ENCODE results near the gene MPL.
A peak's percentile ranks its signal among the peaks of the same experiment; 100 is the strongest.

MPL gene

DNA sequence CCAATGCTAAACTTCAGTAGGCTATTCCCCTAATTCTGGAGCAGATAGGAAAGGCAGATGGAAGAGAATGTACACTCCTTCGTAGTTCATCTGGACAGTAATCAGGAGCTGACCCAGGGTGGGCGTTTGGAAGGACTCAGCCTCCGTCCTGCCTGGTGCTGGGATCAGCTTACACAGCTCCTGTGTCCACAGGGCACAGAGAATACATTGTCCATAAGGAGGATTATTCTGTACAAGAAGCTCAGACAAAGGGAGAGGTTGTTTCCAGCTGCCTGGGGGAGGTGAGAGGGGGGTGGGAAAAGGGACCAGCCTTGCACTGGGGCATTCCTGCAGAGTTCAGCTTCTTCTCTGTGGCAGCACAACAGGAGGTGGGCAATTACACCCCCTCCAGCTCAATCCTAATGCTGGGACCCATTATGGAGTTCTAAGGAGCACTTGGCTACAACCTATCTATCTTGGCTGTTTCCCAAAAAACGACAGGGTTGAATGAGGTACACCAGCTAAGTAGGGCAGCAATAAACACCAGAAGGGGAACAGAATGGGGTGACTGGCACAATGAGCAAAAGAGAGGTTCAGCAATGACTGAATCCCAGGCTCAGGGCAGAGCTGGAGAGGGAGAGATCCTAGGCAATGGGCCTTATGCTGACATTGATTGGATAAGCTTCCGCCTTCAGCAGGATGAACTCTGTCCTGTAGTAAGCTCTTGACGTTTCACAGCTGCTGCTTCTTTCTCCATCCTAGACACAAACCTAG is 44.6 kb downstream of the MPL start:
- DNase-seq (ENCODE audit: extremely low read depth, low read depth) = no peak
- TF ChIP-seq CTCF (IDR thresholded peaks at IDR 0.05; ENCODE audit: low read depth, low read length, missing control alignments) = no peak
- H3K4me3 ChIP-seq (replicated peaks; ENCODE audit: low read depth, low read length) = no peak overlapping the region

DNA sequence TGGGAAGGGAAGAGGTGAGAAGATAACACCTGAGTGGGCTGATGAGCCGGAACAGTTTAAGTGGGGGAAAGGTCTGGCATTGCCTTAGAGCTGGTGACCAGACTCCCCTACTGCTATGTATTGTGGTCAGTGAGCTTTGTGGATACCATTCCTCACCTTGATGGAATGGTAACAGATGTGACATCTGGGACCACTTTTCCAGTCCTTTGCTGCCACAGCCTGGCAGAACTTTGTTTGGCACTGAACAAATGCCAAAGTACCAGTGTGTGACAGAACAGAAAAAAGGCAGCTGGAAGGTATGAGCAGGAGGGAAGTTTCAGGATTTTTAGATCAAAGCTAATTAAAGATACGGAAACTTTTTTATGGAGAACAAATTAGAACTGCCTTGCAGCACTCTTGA is 45.8 kb downstream of the MPL start:
- H3K4me3 ChIP-seq (replicated peaks; ENCODE audit: low read depth, low read length) = no peak overlapping the region
- no peak for DNase-seq (ENCODE audit: extremely low read depth, low read depth)
- TF ChIP-seq CTCF (IDR thresholded peaks at IDR 0.05; ENCODE audit: low read depth, low read length, missing control alignments) = peak; percentile 17

GRCh38 chr1:43386676-43387075 is 49.1 kb downstream of the MPL start:
- no peak for DNase-seq (ENCODE audit: extremely low read depth, low read depth)
- no peak for TF ChIP-seq CTCF (IDR thresholded peaks at IDR 0.05; ENCODE audit: low read depth, low read length, missing control alignments)
- H3K4me3 ChIP-seq (replicated peaks; ENCODE audit: low read depth, low read length) = no peak overlapping the region

- no peak for DNase-seq (ENCODE audit: extremely low read depth, low read depth)
- H3K4me3 ChIP-seq (replicated peaks; ENCODE audit: low read depth, low read length) = peak overlapping the region; percentile 73; the same call in 1 of the 2 replicates
- no peak for TF ChIP-seq CTCF (IDR thresholded peaks at IDR 0.05; ENCODE audit: low read depth, low read length, missing control alignments)
Measured at GRCh38 chr1:43387976-43388599, 50.5 kb downstream of the MPL start.

GRCh38 chr1:43388613-43389012 is 51.0 kb downstream of the MPL start:
- no peak for DNase-seq (ENCODE audit: extremely low read depth, low read depth)
- peak overlapping the region; percentile 73 for H3K4me3 ChIP-seq (replicated peaks; ENCODE audit: low read depth, low read length)
- TF ChIP-seq CTCF (IDR thresholded peaks at IDR 0.05; ENCODE audit: low read depth, low read length, missing control alignments) = no peak

DNA sequence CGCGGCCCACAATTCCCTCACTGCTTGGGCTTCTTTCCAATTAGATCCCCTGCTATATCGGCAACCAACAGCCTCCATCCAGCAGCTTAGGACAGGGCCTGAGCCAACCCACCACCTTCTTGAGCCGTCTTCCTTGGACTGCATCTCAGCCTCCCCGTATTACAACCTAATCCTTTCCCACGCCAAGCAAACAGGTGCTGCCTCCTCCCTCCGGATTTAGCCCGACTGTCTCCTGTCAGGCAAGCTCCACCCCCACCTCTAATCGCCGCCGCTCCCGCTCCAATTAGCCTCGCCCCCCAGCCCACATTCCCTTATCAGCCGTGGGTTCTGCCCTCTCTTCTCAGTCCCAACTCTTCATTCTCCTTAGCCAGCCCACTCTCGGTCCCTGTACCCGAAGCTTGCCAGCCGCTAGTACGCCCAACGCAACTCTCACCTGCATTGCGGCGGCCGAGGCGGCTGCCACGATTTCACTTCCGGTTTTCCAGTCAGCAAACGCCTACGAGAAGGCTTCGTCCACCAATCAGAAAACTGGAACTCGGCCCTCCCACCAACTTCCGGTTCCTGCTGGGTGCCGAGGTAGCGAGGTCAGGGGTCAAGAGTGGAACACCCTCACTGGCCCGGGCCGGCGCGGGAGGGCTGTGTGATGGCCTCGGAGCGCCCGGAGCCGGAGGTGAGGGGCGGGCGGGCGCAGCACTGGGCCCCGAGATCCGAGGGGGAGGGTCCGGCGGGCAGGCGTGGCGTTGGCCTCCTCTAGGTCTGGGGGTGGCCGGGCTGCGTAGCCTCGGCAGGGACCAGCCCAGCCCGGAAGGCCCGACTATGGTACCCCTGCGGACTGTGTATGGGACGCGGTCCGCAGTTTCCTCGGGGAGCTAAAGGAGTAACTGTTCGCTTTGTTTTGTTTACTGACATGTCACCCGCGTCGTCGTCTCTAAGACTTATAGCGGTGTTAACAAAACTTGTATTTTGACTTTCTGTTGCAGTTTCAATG is 52.0 kb downstream of the MPL start, which contains the start of the genes MED8 and SZT2:
TSS of gene MED8 (minus strand) at position 475 of the 988 bp plus-strand sequence. CDS start at position 439, 36 bp downstream.
TSS of gene SZT2 (plus strand) at position 574 of the 988 bp plus-strand sequence. CDS start at position 644, 70 bp downstream.
- TF ChIP-seq CTCF (IDR thresholded peaks at IDR 0.05; ENCODE audit: low read depth, low read length, missing control alignments) = no peak

More for the DNA sequence above, 52.0 kb downstream of the MPL start, which contains the start of the genes MED8 and SZT2:
- DNase-seq (ENCODE audit: extremely low read depth, low read depth) = peak; percentile 78
- H3K4me3 ChIP-seq (replicated peaks; ENCODE audit: low read depth, low read length) = peak within 1 kb of the TSS; percentile 73
